GM21423 (cell line): ENCODE data around the gene SZT2.

Source experiments
- ATAC-seq: cut with Tn5 transposase; IDR thresholded peaks from one replicate; pipeline ENCODE4 v1.9.1; 2021; ENCODE audit warnings: mild to moderate bottlenecking, moderate library complexity; ENCODE audit not compliant: unreplicated experiment

The SZT2 gene

DNA sequence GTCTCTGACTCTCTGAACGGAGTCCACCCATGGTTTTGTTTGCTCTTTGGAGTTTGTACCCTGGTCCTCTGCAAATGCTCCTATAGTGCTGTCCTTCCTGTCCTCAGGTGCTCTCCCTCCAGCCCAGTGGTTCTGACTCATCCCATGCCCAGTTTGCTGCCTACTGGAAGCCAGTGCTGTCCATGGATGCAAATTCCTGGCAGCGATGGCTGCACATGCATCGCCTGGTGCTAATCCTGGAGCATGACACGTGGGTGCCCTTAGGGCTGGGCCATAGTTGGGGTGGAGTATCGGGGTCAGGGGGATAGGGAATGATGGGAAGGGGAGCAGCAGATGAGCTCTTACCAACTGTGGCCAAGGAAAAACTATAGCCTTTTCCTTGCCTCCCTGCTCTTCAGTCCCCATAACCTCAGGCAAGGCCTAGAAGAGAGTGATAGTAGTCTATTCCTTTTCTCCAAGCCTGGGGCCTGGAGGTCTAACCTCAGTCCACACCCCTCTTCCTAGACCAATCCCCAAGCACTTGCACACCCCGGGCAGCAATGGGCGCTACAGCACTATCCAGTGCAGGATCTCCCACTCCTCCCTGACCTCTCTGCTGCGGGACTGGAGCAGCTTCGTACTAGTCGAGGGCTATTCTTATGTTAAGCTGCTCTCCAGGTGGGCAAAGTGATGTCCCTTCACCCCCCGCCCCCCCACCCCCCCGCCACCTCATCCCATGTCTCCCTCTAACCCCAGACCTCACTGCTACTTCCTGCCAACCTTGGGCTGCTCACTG, 32.5 kb downstream of the SZT2 start:
- no peak for ATAC-seq

DNA sequence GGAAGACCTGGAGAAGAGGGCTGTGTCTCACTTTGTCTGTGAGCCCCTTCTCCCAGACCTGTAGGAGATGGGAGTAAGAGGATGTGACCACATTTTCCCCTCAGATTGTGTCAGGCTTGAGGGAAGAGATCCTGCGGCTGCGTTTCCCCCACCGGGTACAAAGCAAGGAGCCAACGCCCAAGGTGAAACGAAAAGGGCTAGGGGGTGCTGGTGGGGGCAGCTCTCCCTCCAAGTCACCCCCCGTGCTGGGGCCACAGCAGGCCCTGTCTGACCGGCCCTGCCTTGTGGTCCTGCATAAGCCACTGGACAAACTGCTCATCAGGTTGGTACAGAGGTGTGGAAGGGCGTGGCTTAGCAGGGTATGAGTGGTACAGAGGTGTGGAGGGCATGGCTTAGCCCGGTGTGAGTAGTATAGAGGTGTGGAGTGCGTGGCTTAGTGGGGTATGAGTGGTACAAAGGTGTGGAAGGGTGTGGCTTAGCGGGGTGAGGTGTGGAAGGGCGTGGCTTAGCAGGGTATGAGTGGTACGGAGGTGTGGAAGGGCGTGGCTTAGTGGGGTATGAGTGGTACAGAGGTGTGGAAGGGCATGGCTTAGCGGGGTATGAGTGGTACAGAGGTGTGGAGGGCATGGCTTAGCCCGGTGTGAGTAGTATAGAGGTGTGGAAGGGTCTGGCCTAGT, 33.4 kb downstream of the SZT2 start:
- no peak for ATAC-seq

DNA sequence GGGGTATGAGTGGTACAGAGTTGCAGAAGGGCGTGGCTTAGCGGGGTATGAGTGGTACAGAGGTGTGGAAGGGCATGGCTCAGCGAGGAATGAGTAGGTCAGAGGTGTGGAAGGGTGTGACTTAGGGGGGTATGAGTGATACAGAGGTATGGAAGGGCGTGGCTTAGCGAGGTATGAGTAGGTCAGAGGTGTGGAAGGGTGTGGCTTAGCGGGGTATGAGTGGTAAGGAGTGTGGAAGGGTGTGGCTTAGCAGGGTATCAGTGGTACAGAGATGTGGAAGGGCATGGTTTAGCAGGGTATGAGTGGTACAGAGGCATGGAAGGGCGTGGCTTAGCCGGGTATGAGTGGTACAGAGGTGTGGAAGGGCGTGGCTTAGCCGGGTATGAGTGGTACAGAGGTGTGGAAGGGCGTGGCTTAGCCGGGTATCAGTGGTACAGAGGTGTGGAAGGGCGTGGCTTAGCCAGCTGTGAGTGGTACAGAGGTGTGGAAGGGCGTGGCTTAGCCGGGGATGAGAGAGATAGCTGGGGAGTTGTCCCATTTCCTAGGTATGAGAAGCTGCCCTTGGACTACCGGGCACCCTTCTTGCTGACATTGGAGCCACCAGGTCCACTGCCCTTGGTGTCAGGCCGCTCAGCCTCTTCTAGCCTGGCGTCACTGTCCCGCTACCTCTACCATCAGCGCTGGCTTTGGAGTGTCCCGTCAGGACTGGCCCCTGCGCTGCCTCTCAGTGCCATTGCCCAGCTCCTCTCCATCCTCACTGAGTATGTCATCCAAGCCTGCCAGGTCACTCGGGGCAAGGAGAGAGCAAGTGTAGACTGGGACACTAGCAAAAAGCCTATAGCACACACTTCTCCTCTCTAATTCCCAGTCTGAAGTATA, 34.2 kb downstream of the SZT2 start:
- no peak for ATAC-seq

DNA sequence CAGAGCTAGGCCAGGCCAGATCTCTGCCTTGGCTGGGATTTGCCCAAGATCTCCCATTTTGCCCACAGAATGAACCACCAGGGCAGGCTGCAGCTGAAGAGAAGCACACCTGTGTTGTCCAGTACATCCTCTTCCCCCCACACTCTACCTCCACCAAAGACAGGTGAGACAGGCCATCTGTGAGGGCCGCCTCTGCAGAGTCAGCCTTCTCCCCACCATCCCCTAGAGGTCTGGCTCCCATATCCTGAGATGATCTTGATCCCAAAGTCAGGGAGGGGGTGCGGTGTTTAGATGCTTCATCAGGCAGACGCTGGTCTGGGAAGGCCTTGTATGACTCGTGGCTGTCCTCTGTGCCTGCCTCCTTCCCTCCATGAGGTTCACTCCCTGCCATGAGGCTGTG, 35.3 kb downstream of the SZT2 start:
- no peak for ATAC-seq

DNA sequence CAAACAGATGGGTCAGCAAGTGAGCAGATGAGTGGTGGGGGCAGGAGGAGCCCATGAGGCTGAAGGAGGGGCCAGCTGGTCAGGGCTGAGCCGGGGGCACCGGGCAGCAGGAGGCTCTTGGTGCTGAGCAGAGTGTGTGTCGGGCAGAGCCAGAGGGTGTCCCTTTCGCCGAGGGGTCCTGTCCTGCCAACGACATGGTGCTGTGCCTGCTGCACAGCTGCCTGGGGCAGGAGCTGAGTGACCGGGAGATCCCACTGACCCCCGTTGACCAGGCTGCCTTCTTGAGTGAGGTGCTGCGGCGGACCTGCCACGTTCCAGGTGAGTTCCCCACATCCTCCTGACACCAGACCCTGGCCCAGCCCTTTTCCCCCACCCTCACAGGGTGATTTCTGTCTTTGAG, 36.5 kb downstream of the SZT2 start:
- ATAC-seq: no peak

DNA sequence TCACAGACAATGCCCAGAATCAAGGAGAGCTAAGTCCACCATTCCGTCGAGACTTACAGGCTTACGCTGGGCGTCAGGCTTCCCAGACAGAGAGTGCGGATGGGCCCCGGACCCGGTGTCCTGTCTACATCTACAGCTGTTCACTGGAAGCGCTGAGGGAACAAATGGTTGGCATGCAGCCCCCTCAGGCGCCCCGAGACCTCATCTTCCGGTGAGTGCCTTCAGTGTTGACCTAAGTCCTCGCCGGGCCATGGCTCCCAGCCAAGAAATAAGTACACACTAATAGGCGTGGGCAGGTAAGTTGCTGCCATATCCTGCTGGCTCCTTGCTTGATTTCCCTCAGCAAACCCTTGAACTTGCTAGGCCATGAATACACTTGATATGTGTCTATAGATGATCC, 37.8 kb downstream of the SZT2 start:
- ATAC-seq: no peak

DNA sequence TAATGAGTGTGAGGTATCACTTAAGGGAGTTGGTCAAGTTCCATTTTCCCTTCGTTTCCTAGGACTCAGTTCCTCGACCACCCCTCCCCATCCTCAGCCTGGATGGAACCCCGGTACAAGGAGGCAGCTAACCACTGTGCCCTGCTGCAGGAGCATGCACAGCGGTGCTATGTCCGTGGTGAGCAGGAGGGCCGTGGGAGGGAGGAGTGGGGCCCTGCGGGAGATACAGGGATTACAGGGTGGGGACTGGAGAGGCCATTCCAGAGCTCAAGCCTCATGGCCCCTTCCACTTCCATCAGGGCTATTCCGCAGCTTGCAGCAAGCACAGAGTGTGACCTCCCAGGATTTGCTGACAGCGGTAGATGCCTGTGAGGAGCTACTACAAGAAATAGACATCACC, 38.2 kb downstream of the SZT2 start:
- ATAC-seq: no peak

DNA sequence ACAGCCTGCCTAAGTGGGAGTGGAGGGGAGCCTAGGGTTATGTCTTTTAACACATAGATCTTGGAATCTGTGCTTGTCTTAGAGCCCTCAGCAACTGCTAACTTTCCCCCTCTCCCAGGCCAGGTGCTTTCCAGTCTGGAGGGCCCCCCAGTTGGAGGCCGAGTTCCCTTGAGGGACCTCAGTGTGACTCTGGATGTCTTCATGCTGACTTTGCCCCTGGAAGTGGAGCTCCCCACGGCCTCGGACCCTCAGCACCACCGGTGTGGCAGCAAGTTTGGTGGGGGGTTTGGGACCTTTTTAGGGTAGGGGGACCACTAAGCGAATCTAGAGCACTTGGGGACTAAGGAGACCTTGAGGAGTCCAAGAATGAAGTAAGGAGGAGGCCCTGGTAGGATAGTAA, 41.1 kb downstream of the SZT2 start:
- ATAC-seq: no peak

DNA sequence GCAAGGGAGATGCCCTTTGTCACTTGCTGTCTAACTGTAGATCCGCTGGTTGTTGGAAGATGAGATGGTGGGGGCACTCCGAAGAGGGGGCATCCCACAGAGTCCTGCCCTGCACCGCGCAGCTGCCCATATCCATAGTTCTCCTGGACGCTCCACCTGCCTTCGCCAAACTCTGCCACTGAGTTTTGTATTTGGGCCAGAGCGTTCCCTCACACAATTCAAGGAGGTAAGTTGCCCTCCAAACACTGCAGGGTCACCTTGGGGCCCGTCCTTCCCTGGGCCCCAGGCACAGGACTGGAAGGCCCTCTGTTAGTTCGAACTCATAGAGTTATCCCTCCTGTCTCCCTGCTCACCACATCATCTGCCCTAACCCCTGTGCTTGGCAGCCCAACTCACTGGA, 42.0 kb downstream of the SZT2 start:
- no peak for ATAC-seq

DNA sequence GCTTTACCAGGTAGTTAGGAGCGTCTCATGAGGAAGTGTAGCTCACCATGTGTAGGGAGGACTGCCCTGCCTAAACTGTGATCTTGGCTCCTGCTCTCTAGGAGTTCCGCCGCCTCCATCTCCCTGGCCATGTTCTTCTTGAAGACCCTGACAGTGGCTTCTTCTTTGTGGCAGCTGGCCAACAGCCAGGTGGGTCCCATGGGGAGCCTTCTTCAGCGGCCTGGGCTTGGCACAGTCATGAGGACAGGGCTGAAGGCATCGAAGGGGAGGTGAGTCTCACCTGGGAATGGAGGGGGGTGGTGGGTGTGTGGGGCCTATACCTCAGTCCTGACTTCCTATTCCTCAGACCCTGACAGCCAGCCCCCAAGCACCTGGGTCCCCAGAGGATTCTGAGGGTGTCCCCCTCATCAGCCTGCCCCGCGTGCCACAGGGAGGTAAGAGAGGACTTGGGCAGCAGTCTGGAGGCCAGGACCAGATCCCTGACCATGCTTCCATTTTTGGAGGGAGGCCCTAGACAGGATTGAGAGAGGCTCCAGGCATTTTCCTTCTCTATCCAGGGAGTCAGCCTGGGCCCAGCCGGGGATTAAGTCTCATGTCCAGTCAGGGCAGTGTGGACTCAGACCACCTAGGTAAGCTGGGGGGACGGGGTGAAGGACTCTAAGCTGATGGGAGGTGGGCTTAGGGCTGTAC, 42.6 kb downstream of the SZT2 start:
- ATAC-seq: no peak

DNA sequence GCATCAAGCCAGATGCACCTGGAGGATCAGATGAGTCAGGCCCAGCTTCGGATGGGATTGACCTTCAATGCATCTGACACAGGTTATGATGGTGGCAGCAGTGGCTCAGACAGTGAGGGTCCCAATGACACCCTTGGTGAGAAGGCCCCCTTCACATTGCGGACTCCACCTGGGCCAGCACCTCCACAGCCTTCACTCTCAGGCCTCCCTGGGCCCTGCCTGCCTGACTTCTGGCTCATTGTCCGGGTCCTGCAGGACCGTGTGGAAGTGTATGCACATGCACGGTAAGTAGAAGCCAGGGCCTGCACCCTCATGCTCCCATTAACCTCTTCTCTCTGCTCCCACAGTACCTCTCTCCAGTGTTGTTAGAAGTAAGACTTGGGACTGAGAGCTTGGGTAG, 43.2 kb downstream of the SZT2 start:
- no peak for ATAC-seq

DNA sequence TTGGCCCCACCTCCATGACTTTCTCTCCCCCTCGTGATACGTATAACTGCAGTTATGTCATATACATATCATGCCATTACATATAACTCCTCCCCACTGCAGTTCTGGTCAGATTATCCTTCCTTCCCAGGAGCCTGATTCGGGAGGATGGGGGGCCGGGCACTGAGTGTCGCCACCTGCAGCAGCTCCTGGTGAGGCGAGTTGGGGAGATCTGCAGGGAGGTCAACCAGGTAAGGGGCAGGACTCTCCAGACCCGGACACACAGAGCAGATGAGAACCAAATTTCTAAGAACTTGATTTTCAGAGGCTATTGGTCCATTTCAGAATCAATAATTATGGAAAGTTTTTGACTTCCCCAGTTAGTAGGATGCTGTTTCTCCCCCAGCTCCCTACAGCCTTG, 44.6 kb downstream of the SZT2 start:
- ATAC-seq: no peak

DNA sequence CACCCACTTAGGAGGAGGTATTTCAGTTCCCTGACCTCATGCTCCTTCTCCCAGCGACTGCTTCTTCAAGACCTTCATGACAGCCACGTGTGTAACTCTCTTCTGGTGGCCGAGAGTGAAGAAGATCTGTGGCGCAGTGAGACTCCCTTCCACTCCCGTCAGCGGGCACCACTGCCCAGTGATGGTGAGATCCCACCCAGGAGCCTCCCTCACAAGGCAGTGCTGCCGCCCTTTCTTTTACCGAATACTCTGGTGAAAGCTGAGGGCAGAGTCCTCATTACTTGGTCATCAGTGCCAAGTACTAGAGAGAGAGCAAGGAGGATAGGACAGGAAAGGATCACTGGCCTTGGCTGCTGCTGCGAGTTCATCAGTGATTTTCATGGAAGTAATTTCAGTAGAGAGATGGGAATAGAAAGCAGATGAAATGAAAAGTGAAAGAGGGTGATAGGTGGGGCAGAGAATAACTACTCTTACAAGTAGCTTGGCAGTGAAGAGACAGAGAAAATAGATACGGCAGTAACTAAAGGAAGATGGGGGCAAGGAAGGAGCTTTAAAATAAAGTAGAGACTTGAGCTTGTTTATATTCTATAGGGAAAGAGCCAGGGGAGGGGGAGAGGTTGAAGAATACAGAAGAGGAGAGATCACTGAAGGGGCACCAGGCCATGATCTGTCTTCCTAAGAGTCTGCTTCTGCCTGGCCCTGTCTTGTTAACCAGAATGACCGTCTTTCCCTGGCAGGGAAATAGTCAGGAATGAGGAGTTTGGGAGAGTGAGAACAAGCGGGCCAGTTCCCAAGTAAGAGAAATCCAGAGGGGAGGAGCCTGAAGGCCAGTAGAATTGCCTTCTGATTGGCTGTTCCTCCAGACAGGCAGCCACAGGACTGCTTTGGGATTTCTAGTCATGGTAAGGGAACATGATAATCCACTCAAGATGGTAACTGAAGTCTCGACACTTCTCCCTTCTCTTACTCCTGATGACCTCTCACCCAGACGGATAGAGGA, 45.7 kb downstream of the SZT2 start:
- no peak for ATAC-seq

DNA sequence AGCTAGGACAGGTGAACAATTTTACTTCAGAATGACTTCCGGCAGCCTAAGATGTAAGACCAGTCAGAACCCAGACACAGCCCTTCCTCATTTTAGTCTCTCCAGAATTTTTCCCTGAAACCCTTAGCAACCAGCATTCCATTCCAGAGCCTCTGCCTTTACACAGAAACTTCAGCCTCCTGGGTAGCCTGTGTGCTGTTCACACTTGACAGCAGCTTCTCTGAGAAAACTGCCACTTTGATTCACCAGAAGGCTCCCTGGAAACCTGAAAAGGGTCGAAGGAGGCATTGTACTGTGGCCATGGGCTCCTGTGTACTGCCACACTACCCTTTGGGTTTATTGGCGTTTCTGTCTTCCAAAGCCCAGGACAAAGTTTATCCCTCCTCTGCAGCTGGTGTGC, 46.7 kb downstream of the SZT2 start:
- no peak for ATAC-seq

DNA sequence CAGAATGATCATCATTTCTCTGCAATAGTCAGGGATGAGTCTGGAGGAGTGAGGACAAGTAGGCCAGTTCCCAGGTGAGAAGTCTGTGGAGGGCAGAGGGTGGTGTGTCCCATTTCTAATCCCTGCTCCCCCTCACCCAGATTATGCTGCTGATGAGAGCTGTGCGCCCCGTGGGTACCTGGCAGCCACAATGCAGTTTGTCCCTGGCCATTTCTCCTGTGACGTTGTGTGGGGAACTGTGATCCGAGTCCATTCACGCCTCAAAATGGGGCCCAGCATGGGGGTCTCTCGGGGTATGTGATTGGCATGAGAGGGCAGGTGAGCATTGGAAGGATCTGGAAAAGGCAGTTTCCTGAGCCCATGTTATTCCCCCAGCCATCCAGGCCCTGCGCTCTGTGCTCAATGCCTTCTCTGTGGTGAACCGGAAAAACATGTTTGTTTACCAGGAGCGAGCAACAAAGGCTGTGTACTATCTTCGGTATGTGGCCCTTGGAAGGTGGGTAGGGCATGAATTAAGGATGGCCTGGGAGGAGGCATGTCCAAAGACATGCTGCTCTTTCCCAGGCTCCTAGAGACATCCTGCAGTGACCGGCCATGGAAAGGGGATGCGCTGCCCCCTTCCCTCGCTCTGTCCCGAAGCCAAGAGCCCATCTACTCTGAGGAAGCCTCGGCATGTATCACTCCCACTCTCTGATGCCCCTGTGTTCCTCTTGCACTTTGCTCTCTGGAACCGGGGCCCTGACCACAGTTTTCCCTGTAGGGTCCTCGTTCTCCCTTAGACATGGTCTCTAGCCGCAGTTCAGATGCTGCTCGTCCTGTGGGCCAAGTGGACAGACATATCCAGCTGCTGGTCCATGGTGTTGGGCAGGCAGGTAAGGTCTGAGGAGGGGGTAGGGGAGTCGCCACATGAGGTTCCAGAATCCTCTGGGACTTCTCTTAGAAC, 47.6 kb downstream of the SZT2 start:
- no peak for ATAC-seq

DNA sequence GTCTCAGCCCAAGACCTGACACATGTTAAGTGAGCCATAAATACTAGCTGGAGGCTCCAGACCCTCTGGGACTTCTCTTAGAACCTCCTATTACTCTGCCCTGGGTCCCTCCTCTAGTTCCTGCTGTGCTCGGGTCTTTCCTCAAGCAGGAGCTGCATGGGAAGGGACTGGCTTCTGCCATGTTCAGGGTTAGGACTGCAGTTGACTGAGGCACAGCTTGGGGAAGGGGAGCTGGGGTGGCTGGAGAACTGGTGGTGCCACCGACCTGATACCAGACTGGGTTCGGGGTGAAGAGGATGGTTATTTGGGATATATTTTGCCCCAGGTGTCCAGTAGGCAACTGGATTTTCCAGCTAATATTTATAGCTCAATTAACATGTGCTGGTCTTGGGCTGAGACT, 48.3 kb downstream of the SZT2 start:
- ATAC-seq: no peak

DNA sequence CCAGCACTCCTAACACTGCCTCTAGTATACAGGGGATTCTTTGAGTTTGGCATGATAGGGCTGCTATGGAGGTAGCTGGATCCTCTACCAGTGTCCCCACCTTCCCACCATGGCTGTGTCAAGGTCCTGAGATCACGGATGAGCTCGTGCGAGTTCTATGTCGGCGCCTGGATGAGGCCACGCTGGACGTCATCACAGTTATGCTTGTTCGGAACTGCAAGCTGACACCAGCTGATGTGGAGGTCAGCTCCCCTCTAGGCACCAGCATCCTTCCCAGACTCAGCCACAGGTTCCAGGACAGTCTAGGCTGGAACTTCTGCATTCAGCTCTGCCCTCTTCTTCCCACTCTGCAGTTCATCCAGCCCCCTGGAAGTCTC, 48.9 kb downstream of the SZT2 start:
- no peak for ATAC-seq

DNA sequence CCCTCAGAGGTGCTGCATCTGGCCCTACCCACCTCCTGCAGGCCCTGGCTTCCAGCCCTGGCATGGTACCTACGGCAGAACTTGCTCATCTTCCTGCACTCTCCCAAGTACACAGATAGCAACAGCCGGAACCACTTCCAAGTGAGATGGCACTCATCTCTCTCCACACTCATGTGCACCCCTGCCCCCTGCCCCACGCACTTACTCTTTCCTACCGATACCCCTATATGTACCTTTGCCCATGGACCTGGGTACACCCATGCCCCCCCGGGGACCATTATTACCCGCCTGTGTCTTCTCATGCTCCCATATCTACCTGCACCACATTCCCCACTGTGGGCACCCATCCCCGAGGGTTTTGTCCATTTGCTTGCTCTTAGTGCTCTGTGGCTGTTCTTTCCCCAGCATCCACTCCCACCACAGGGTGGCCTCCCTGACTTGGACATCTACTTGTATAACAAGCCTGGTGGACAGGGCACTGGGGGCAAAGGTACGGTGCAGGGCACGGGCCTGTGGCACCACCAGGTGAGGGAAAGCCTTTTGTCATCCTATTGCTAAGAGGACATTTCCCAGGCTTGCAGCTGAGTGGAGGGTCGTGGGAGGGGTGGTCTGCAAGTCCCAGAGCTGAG, 49.4 kb downstream of the SZT2 start:
- ATAC-seq: no peak
